Peyer's patch (tissue), 4 donors: ENCODE measurements around the gene XPNPEP2.

Experiments used
- POLR2A ChIP-seq, 2 donors: fragments of 450-650 bp; IDR thresholded peaks; one replicate each; pipeline ENCODE4 v1.5.1; 2017; ENCODE audit warnings: antibody characterized with exemption in 2 of 2, mild to moderate bottlenecking in 2 of 2, moderate library complexity in 2 of 2
- TF ChIP-seq, protein P1 (sequence below), 6 experiments: fragments of 450-650 bp in 4 of 6; fragments of 200-600 bp in 2 of 6; sonication (generic) in 1 of 6; IDR thresholded peaks; one replicate each; pipeline ENCODE4 v1.5.1; 2017 to 2019; ENCODE audit warnings: antibody characterized with exemption in 6 of 6, mild to moderate bottlenecking in 3 of 6, moderate library complexity in 1 of 6

GRCh38 chrX:129736491-129736890, 2.3 kb upstream of the XPNPEP2 start:
- TF ChIP-seq, protein P1, sequence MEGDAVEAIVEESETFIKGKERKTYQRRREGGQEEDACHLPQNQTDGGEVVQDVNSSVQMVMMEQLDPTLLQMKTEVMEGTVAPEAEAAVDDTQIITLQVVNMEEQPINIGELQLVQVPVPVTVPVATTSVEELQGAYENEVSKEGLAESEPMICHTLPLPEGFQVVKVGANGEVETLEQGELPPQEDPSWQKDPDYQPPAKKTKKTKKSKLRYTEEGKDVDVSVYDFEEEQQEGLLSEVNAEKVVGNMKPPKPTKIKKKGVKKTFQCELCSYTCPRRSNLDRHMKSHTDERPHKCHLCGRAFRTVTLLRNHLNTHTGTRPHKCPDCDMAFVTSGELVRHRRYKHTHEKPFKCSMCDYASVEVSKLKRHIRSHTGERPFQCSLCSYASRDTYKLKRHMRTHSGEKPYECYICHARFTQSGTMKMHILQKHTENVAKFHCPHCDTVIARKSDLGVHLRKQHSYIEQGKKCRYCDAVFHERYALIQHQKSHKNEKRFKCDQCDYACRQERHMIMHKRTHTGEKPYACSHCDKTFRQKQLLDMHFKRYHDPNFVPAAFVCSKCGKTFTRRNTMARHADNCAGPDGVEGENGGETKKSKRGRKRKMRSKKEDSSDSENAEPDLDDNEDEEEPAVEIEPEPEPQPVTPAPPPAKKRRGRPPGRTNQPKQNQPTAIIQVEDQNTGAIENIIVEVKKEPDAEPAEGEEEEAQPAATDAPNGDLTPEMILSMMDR (IDR thresholded peaks at IDR 0.05) = no peak
- TF ChIP-seq POLR2A (IDR thresholded peaks at IDR 0.05) = no peak
